ENCODE measurements around the gene FNDC1. TPM values are rescaled to one million over a fixed set of nuclear protein-coding genes. Genes with fewer than 3 reads are reported as not detected.
A peak's percentile ranks its signal among the peaks of the same experiment; 100 is the strongest.

Gene FNDC1
- total RNA-seq, 2 donors from 2014 or later, result 0.09 to 0.51 TPM

DNA sequence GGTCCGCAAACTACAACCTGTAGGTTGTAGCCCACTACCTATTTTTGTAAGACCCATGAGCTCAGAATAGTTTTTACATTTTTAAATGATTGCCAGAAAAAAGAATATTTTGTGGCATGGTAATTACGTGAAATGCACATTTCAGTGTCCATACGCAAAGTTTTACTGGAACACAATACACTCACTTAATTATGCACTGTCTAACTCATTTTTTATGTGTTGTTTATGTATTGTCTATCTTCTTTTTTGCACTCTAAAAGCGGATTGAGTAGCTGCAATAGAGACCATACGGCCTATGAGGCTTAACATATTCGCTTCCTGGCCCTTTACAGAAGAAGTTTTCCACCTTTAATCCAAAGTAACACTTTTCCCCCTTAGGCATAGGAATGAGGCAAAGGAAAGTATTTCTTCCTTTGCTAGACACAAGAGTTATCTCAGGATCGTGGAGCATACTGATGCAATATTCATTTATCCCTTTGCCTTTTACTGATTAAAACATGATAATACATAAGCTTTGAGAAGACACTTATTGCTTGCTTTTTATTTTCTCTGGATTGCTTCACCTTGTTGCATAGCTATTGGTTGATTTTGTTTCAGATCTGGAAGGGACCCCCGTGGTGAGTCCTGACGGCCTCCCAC is 69.8 kb downstream of the FNDC1 start:
- 80% methylated on average over 9 of the region's 9 CpGs for WGBS
- peaks cover 7% of the 10 kb centered on the region for H3K27me3 ChIP-seq (replicated peaks; ENCODE audit: insufficient read depth)
- no peaks in the 10 kb centered on the region for H3K4me1 ChIP-seq (replicated peaks)
- H3K36me3 ChIP-seq, result no peaks in the 10 kb centered on the region
- H3K9me3 ChIP-seq, result no peaks in the 10 kb centered on the region
- DNase-seq (ENCODE audit: low spot score), result no peak
- H3K4me3 ChIP-seq, result no peak overlapping the region
- TF ChIP-seq POLR2AphosphoS5 (IDR thresholded peaks at IDR 0.05), result no peak
- no peak for TF ChIP-seq POLR2A (IDR thresholded peaks at IDR 0.05)
- TF ChIP-seq, protein P1, sequence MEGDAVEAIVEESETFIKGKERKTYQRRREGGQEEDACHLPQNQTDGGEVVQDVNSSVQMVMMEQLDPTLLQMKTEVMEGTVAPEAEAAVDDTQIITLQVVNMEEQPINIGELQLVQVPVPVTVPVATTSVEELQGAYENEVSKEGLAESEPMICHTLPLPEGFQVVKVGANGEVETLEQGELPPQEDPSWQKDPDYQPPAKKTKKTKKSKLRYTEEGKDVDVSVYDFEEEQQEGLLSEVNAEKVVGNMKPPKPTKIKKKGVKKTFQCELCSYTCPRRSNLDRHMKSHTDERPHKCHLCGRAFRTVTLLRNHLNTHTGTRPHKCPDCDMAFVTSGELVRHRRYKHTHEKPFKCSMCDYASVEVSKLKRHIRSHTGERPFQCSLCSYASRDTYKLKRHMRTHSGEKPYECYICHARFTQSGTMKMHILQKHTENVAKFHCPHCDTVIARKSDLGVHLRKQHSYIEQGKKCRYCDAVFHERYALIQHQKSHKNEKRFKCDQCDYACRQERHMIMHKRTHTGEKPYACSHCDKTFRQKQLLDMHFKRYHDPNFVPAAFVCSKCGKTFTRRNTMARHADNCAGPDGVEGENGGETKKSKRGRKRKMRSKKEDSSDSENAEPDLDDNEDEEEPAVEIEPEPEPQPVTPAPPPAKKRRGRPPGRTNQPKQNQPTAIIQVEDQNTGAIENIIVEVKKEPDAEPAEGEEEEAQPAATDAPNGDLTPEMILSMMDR (IDR thresholded peaks at IDR 0.05), result no peak
- intact Hi-C loops (cut with DNase I), result no loop called here
- H3K27ac ChIP-seq, result no peak overlapping the region

DNA sequence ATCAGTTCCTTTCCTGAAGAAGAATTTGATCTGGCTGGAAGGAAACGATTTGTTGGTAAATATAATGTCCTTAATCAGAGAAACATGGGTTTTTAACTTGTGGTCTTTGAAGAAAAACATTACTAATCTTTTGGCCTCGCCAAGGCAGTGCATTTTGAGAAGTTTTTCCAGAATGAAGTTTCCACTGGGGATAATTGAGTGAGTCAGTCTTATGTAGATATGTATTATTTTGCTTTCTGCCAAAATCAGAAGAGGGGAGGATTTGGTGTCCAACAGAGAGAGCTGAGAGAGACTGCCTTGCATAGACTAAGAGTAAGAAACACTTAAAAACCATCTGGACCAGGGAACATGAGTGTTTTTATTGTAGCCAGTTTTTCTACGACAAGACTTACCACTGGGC is 79.9 kb downstream of the FNDC1 start:
- TF ChIP-seq POLR2A (IDR thresholded peaks at IDR 0.05) (no peak), POLR2AphosphoS5 (IDR thresholded peaks at IDR 0.05) (no peak)
- TF ChIP-seq, protein P1 (IDR thresholded peaks at IDR 0.05), result no peak
- intact Hi-C loops (cut with DNase I), result no loop called here
- Histone ChIP-seq H3K4me1 (replicated peaks) (no peaks in the 10 kb centered on the region), H3K27me3 (replicated peaks; ENCODE audit: insufficient read depth) (no peaks in the 10 kb centered on the region), H3K27ac (no peak overlapping the region), H3K36me3 (no peaks in the 10 kb centered on the region), H3K4me3 (no peak overlapping the region), H3K9me3 (no peaks in the 10 kb centered on the region)
- no peak for DNase-seq (ENCODE audit: low spot score)
- 64% methylated on average over 3 of the region's 3 CpGs for WGBS

DNA sequence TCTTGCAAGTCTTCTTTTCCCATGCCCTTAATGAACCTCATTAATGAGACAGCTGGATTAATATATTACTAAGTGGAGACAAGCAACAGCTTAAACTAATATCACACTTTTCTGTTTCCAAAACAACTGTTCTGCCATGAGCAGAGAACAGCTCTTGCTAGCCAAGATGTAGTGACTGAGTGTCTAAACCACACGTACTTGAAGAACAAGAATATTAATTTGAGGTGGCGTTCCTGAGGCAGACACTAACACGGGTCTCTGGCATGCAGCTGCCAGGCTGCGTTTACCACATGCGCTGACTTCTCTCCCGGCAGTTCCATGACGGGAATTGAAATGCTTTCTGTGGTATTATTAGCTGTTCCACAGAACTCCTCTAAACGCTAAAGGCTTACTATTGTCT is 80.6 kb downstream of the FNDC1 start:
- Histone ChIP-seq H3K27me3 (replicated peaks; ENCODE audit: insufficient read depth) (no peaks in the 10 kb centered on the region), H3K36me3 (no peaks in the 10 kb centered on the region), H3K27ac (no peak overlapping the region), H3K9me3 (no peaks in the 10 kb centered on the region), H3K4me3 (no peak overlapping the region), H3K4me1 (replicated peaks) (no peaks in the 10 kb centered on the region)
- intact Hi-C loops (cut with DNase I), result loop anchor here (10.0 kb wide), 1 partner anchor 405 kb away; no protein-coding TSS in a partner anchor
- 53% methylated on average over 8 of the region's 8 CpGs for WGBS
- TF ChIP-seq POLR2AphosphoS5 (IDR thresholded peaks at IDR 0.05) (no peak), POLR2A (IDR thresholded peaks at IDR 0.05) (no peak)
- TF ChIP-seq, protein P1 (IDR thresholded peaks at IDR 0.05), result no peak
- no peak for DNase-seq (ENCODE audit: low spot score)

DNA sequence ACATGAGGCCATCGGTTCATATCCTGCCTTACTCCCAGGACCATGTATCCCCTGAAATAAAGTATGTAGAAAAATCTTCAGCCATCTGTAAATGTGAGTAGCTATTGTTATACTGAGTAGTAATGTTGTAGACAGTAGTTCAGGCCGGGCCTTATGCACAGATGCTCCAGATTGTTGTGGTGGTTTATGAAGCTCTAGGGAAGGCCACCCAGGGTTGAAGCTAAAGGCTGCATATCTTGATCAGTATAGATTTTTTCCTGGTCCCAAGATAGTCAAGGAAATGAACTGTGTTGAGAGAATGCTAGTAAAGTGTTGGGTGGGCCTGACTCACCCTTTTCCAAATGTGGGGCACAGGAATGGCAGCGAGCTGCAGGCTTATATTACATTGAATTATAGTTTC is 81.4 kb downstream of the FNDC1 start:
- no peak overlapping the region for H3K27ac ChIP-seq
- no peaks in the 10 kb centered on the region for H3K27me3 ChIP-seq (replicated peaks; ENCODE audit: insufficient read depth)
- H3K4me3 ChIP-seq, result no peak overlapping the region
- intact Hi-C loops (cut with DNase I), result loop anchor here (10.0 kb wide), 1 partner anchor 404 kb away; no protein-coding TSS in a partner anchor
- H3K36me3 ChIP-seq, result no peaks in the 10 kb centered on the region
- TF ChIP-seq POLR2AphosphoS5 (IDR thresholded peaks at IDR 0.05) (no peak), POLR2A (IDR thresholded peaks at IDR 0.05) (no peak)
- TF ChIP-seq, protein P1 (IDR thresholded peaks at IDR 0.05), result no peak
- DNase-seq (ENCODE audit: low spot score), result no peak
- WGBS, result 93% methylated on average over 3 of the region's 3 CpGs
- no peaks in the 10 kb centered on the region for H3K9me3 ChIP-seq
- no peaks in the 10 kb centered on the region for H3K4me1 ChIP-seq (replicated peaks)

DNA sequence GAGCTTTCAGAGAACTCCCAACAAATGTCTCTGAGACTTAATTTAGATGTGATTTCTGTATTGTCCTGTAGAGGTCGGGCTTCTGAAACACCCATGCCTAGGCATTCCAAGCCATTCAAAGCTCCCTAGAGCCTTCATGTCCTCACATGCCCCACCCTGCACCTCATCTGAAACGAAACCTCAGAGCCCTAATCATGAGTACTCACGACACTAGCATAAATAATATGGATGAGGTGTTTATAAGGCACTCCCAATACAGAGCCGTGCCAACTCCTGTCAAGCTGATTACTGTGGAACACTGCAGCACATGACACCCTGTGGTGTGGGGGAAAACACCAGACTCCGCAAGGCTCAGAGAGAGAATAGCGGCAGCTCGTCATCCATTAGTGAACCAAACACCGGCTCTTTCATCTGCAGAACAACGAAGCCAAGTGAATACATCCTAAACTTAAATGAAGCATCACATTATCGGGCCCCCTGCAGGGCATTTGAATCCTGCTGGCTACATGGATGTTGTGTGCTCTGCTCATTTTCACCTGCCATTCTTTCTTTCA is 83.8 kb downstream of the FNDC1 start:
- DNase-seq (ENCODE audit: low spot score), result peak; percentile 17
- Histone ChIP-seq H3K4me1 (replicated peaks) (no peaks in the 10 kb centered on the region), H3K4me3 (no peak overlapping the region), H3K9me3 (no peaks in the 10 kb centered on the region), H3K27me3 (replicated peaks; ENCODE audit: insufficient read depth) (no peaks in the 10 kb centered on the region), H3K27ac (no peak overlapping the region), H3K36me3 (no peaks in the 10 kb centered on the region)
- 17% methylated on average over 10 of the region's 10 CpGs for WGBS
- intact Hi-C loops (cut with DNase I), result loop anchor here (10.0 kb wide), 1 partner anchor 402 kb away; no protein-coding TSS in a partner anchor
- TF ChIP-seq POLR2AphosphoS5 (IDR thresholded peaks at IDR 0.05) (no peak), POLR2A (IDR thresholded peaks at IDR 0.05) (no peak)
- TF ChIP-seq, protein P1 (IDR thresholded peaks at IDR 0.05), result peak in 3 of 4 experiments; percentile 0 to 57 (median 37)
